ENCODE data around the gene SPTBN1. TPM values are rescaled to one million over a fixed set of nuclear protein-coding genes. Genes with fewer than 3 reads are reported as not detected.

SPTBN1 gene
- total and polyA plus RNA-seq, 2 of the 13 experiments (the other 11 are each of a cell fraction or from before 2014, with no cell fraction given), result 123 to 299 TPM

GRCh38 chr2:54457323-54458023 is 1.3 kb downstream of the SPTBN1 start (continued):
- TF ChIP-seq PBX3 (CRISPR knock-in tag; IDR thresholded peaks at IDR 0.05; ENCODE audit: borderline replicate concordance), result no peak
- TF ChIP-seq ZNF335 (CRISPR knock-in tag; IDR thresholded peaks at IDR 0.05), result peak; percentile 97
- TF ChIP-seq TAF15 (IDR thresholded peaks at IDR 0.05; ENCODE audit: low read depth, low read length, poor library complexity, severe bottlenecking), result no peak
- TF ChIP-seq, protein P1, sequence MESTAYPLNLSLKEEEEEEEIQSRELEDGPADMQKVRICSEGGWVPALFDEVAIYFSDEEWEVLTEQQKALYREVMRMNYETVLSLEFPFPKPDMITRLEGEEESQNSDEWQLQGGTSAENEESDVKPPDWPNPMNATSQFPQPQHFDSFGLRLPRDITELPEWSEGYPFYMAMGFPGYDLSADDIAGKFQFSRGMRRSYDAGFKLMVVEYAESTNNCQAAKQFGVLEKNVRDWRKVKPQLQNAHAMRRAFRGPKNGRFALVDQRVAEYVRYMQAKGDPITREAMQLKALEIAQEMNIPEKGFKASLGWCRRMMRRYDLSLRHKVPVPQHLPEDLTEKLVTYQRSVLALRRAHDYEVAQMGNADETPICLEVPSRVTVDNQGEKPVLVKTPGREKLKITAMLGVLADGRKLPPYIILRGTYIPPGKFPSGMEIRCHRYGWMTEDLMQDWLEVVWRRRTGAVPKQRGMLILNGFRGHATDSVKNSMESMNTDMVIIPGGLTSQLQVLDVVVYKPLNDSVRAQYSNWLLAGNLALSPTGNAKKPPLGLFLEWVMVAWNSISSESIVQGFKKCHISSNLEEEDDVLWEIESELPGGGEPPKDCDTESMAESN (CRISPR knock-in tag; conservative IDR thresholded peaks at IDR 0.05), result 0 out of 2 replicates have a peak, but pooled peaks have one; percentile 41
- TF ChIP-seq ZKSCAN1 (IDR thresholded peaks at IDR 0.05; ENCODE audit: low read length), result no peak
- peak; percentile 57 for TF ChIP-seq ELF3 (CRISPR knock-in tag; IDR thresholded peaks at IDR 0.05)
- no peak for TF ChIP-seq ATAD3A (CRISPR knock-in tag; IDR thresholded peaks at IDR 0.05)
- no peak for TF ChIP-seq RFXANK (CRISPR knock-in tag; IDR thresholded peaks at IDR 0.05)
- TF ChIP-seq, protein P2, sequence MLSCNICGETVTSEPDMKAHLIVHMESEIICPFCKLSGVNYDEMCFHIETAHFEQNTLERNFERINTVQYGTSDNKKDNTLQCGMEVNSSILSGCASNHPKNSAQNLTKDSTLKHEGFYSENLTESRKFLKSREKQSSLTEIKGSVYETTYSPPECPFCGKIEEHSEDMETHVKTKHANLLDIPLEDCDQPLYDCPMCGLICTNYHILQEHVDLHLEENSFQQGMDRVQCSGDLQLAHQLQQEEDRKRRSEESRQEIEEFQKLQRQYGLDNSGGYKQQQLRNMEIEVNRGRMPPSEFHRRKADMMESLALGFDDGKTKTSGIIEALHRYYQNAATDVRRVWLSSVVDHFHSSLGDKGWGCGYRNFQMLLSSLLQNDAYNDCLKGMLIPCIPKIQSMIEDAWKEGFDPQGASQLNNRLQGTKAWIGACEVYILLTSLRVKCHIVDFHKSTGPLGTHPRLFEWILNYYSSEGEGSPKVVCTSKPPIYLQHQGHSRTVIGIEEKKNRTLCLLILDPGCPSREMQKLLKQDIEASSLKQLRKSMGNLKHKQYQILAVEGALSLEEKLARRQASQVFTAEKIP (CRISPR knock-in tag; IDR thresholded peaks at IDR 0.05; ENCODE audit: borderline replicate concordance), result no peak
- no peak for TF ChIP-seq FLYWCH1 (CRISPR knock-in tag; IDR thresholded peaks at IDR 0.05)
- TF ChIP-seq ZBTB21 (CRISPR knock-in tag; IDR thresholded peaks at IDR 0.05), result no peak
- TF ChIP-seq PHF20 (CRISPR knock-in tag; IDR thresholded peaks at IDR 0.05), result no peak
- no peak for TF ChIP-seq ZNF3 (CRISPR knock-in tag; IDR thresholded peaks at IDR 0.05)
- TF ChIP-seq CSRNP1 (CRISPR knock-in tag; IDR thresholded peaks at IDR 0.05), result no peak
- TF ChIP-seq TCF12 (IDR thresholded peaks at IDR 0.05), result no peak
- TF ChIP-seq TCF12 (CRISPR knock-in tag; IDR thresholded peaks at IDR 0.05), result no peak
- no peak for TF ChIP-seq HNRNPH1 (optimal IDR thresholded peaks at IDR 0.05; ENCODE audit: low read depth, low read length)
- 0 out of 2 replicates have a peak, but pooled peaks have one; percentile 26 for TF ChIP-seq ZNF75D (CRISPR knock-in tag; IDR thresholded peaks at IDR 0.05; ENCODE audit: borderline replicate concordance)
- TF ChIP-seq, protein P3, sequence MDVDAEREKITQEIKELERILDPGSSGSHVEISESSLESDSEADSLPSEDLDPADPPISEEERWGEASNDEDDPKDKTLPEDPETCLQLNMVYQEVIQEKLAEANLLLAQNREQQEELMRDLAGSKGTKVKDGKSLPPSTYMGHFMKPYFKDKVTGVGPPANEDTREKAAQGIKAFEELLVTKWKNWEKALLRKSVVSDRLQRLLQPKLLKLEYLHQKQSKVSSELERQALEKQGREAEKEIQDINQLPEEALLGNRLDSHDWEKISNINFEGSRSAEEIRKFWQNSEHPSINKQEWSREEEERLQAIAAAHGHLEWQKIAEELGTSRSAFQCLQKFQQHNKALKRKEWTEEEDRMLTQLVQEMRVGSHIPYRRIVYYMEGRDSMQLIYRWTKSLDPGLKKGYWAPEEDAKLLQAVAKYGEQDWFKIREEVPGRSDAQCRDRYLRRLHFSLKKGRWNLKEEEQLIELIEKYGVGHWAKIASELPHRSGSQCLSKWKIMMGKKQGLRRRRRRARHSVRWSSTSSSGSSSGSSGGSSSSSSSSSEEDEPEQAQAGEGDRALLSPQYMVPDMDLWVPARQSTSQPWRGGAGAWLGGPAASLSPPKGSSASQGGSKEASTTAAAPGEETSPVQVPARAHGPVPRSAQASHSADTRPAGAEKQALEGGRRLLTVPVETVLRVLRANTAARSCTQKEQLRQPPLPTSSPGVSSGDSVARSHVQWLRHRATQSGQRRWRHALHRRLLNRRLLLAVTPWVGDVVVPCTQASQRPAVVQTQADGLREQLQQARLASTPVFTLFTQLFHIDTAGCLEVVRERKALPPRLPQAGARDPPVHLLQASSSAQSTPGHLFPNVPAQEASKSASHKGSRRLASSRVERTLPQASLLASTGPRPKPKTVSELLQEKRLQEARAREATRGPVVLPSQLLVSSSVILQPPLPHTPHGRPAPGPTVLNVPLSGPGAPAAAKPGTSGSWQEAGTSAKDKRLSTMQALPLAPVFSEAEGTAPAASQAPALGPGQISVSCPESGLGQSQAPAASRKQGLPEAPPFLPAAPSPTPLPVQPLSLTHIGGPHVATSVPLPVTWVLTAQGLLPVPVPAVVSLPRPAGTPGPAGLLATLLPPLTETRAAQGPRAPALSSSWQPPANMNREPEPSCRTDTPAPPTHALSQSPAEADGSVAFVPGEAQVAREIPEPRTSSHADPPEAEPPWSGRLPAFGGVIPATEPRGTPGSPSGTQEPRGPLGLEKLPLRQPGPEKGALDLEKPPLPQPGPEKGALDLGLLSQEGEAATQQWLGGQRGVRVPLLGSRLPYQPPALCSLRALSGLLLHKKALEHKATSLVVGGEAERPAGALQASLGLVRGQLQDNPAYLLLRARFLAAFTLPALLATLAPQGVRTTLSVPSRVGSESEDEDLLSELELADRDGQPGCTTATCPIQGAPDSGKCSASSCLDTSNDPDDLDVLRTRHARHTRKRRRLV (CRISPR knock-in tag; IDR thresholded peaks at IDR 0.05), result no peak
